Right cardiac atrium (tissue), 5 donors: Measurements from ENCODE around the gene TLE2. TPM values are rescaled to one million over a fixed set of nuclear protein-coding genes. Genes with fewer than 3 reads are reported as not detected.
"Not testable (repeated sequence)": the region's sequence is repeated elsewhere in the genome, so short reads cannot be mapped to it uniquely, and the experiment has no call there.

Experiments used
- ATAC-seq, 2 donors: fragments of 200-7000 bp; cut with Tn5 transposase; one replicate each; pipeline versions ENCODE4 v1.8.0 to v1.9.1; 2020; ENCODE audit warnings: moderate library complexity in 2 of 2, mild to moderate bottlenecking in 1 of 2
- DNase-seq, 3 donors: peaks; one replicate each; pipeline ENCODE4 v3.0.0-alpha.2; 2020
- H3K27ac ChIP-seq: one replicate; pipeline ENCODE4 v1.5.1; 2013; ENCODE audit warnings: mild to moderate bottlenecking, low read length, control low read depth, moderate library complexity
- H3K27me3 ChIP-seq: one replicate; pipeline ENCODE4 v1.6.1; 2013; ENCODE audit not compliant: control insufficient read depth, insufficient read depth
- H3K4me1 ChIP-seq: one replicate; pipeline ENCODE4 v1.6.1; 2013; ENCODE audit warnings: low read length; ENCODE audit not compliant: control insufficient read depth, insufficient read depth
- H3K4me3 ChIP-seq: one replicate; pipeline ENCODE4 v1.5.1; 2013; ENCODE audit warnings: low read length, control low read depth
- H3K9me3 ChIP-seq: one replicate; pipeline ENCODE4 v1.6.1; 2013; ENCODE audit warnings: low read length; ENCODE audit not compliant: control insufficient read depth
- WGBS: extraction: QIAGEN DNeasy Blood & Tissue Kit; methylation state at CpG from one replicate; pipeline ENCODE4 v1.1.7; 2013; 5-methylcytosine and 5-hydroxymethylcytosine counted together
- intact Hi-C, 4 donors: fragments of 100-400 bp; cut with DNase I; formaldehyde crosslinking; loops; one replicate each; pipeline versions ENCODE4 v1.11.0 to v1.14.0; 2022 to 2023
- polyA plus RNA-seq: library from polyadenylated mRNA; stranded (reverse); fragments of 200-250 nt; gene quantifications from one replicate; pipeline ENCODE4 v1.2.3, GENCODE V29; 2013
- total RNA-seq, 4 donors: library from RNA; stranded (reverse); fragmentation: NEBNext Ultra II Directional; extraction: Animal tissue kit (Norgen Biotek cat#: 25700); gene quantifications; one replicate each; pipeline ENCODE4 v1.2.1, GENCODE V29; 2021
- donor health status: healthy with polysubstance abuse.
- donor health status: DM: no; HTN: yes; CAD: no.
- donor health status: DM: no; HTN: no; CAD: no.
- donor health status: DM: no; HTN: yes; CAD: no; lungs with severe emphysema.
- donor health status: DM: yes; HTN: yes; CAD: no.

Gene TLE2
- total and polyA plus RNA-seq, 5 donors = 68.6 to 102 (median 85.9) TPM

- no peaks in the 10 kb centered on the region for H3K27me3 ChIP-seq
- intact Hi-C loops = loop anchor here in 2 of 4 donors (10.0 kb wide), 1 partner anchor 136 kb away; no protein-coding TSS in a partner anchor
- peak; percentile 84 to 89 (median 86) for DNase-seq
- no peaks in the 10 kb centered on the region for H3K9me3 ChIP-seq
- H3K27ac ChIP-seq = peak overlapping the region; percentile 93
- whole genome bisulfite sequencing = 8% methylated on average over 5 of the region's 5 CpGs
- no peak overlapping the region for H3K4me3 ChIP-seq
- peak; percentile 74 to 78 for ATAC-seq
- peaks cover 5% of the 10 kb centered on the region for H3K4me1 ChIP-seq
Measured at GRCh38 chr19:2969104-2969504, 60.0 kb downstream of the TLE2 start.

- ATAC-seq = no peak
- Histone ChIP-seq H3K4me3 (no peak overlapping the region), H3K9me3 (no peaks in the 10 kb centered on the region), H3K27me3 (no peaks in the 10 kb centered on the region), H3K4me1 (peaks cover 5% of the 10 kb centered on the region), H3K27ac (no peak overlapping the region)
- no peak for DNase-seq
- intact Hi-C loops = loop anchor here in 2 of 4 donors (10.0 kb wide), 1 partner anchor 137 kb away; no protein-coding TSS in a partner anchor
- WGBS = 87% methylated on average over 8 of the region's 8 CpGs
Measured at GRCh38 chr19:2967972-2968371, 61.1 kb downstream of the TLE2 start.

- intact Hi-C loops = loop anchor here in 3 of 4 donors (5.0 to 10.0 kb wide), 3 partner anchors 140 to 197 kb away; no protein-coding TSS in a partner anchor
- WGBS = 97% methylated on average over 5 of the region's 5 CpGs
- no peak for ATAC-seq
Measured at GRCh38 chr19:2964874-2965273, 64.2 kb downstream of the TLE2 start.

GRCh38 chr19:2963631-2964030 is 65.4 kb downstream of the TLE2 start:
- not testable (repeated sequence) for H3K9me3 ChIP-seq, ATAC-seq, DNase-seq, H3K27me3 ChIP-seq, H3K4me1 ChIP-seq, H3K27ac ChIP-seq, H3K4me3 ChIP-seq
- intact Hi-C loops = loop anchor here in 3 of 4 donors (5.0 to 10.0 kb wide), 3 partner anchors 141 to 199 kb away; no protein-coding TSS in a partner anchor
- 91% methylated on average over 12 of the region's 12 CpGs for WGBS

More at GRCh38 chr19:2964874-2965273, 64.2 kb downstream of the TLE2 start:
- Histone ChIP-seq H3K9me3 (no peaks in the 10 kb centered on the region), H3K27me3 (no peaks in the 10 kb centered on the region), H3K4me1 (peaks cover 3% of the 10 kb centered on the region), H3K4me3 (no peak overlapping the region), H3K27ac (no peak overlapping the region)
- DNase-seq = no peak

- intact Hi-C loops = loop anchor here in 3 of 4 donors (5.0 to 10.0 kb wide), 3 partner anchors 142 to 199 kb away; no protein-coding TSS in a partner anchor
- Histone ChIP-seq H3K4me1 (no peaks in the 10 kb centered on the region), H3K9me3 (no peaks in the 10 kb centered on the region), H3K4me3 (no peak overlapping the region), H3K27ac (no peak overlapping the region), H3K27me3 (no peaks in the 10 kb centered on the region)
- DNase-seq (no peak), ATAC-seq (no peak)
- 97% methylated on average over 5 of the region's 5 CpGs for WGBS
Measured at GRCh38 chr19:2963122-2963521, 66.0 kb downstream of the TLE2 start.

GRCh38 chr19:2962018-2962670 is 66.9 kb downstream of the TLE2 start:
- WGBS = 34% methylated on average over 17 of the region's 17 CpGs
- H3K9me3 ChIP-seq = no peaks in the 10 kb centered on the region
- no peak overlapping the region for H3K27ac ChIP-seq
- H3K27me3 ChIP-seq = no peaks in the 10 kb centered on the region
- no peak for DNase-seq
- no peak overlapping the region for H3K4me3 ChIP-seq
- intact Hi-C loops = loop anchor here in 3 of 4 donors (5.0 to 10.0 kb wide), 3 partner anchors 143 to 200 kb away; no protein-coding TSS in a partner anchor
- H3K4me1 ChIP-seq = no peaks in the 10 kb centered on the region
- peak; percentile 76 to 85 for ATAC-seq

GRCh38 chr19:2960120-2960519 is 69.0 kb downstream of the TLE2 start:
- WGBS = 83% methylated on average over 12 of the region's 12 CpGs
- no peak for DNase-seq
- intact Hi-C loops = loop anchor here in 3 of 4 donors (5.0 to 10.0 kb wide), 3 partner anchors 145 to 202 kb away; no protein-coding TSS in a partner anchor
- Histone ChIP-seq H3K9me3 (no peaks in the 10 kb centered on the region), H3K4me1 (no peaks in the 10 kb centered on the region), H3K27me3 (no peaks in the 10 kb centered on the region), H3K27ac (no peak overlapping the region), H3K4me3 (no peak overlapping the region)
- ATAC-seq = no peak

- no peak overlapping the region for H3K27ac ChIP-seq
- intact Hi-C loops = loop anchor here in 3 of 4 donors (5.0 to 10.0 kb wide), 3 partner anchors 118 to 205 kb away; no protein-coding TSS in a partner anchor
- H3K4me3 ChIP-seq = no peak overlapping the region
- no peaks in the 10 kb centered on the region for H3K27me3 ChIP-seq
- 92% methylated on average over 5 of the region's 5 CpGs for WGBS
- no peaks in the 10 kb centered on the region for H3K4me1 ChIP-seq
- ATAC-seq = no peak
- DNase-seq = no peak
- no peaks in the 10 kb centered on the region for H3K9me3 ChIP-seq
Measured at GRCh38 chr19:2957160-2957559, 71.9 kb downstream of the TLE2 start.

GRCh38 chr19:2952953-2953481 is 76.1 kb downstream of the TLE2 start:
- intact Hi-C loops = loop anchor here in 3 of 4 donors (5.0 to 10.0 kb wide), 3 partner anchors 122 to 209 kb away; no protein-coding TSS in a partner anchor
- no peak for DNase-seq
- peaks cover 6% of the 10 kb centered on the region for H3K4me1 ChIP-seq
- H3K4me3 ChIP-seq = no peak overlapping the region
- WGBS = 69% methylated on average over 9 of the region's 9 CpGs
- H3K9me3 ChIP-seq = no peaks in the 10 kb centered on the region
- ATAC-seq = no peak
- H3K27ac ChIP-seq = no peak overlapping the region
- no peaks in the 10 kb centered on the region for H3K27me3 ChIP-seq

GRCh38 chr19:2950286-2951124 is 78.6 kb downstream of the TLE2 start:
- ATAC-seq (peak; percentile 93 to 97), DNase-seq (peak; percentile 100)
- H3K27ac ChIP-seq = peak overlapping the region; percentile 95
- H3K9me3 ChIP-seq = no peaks in the 10 kb centered on the region
- peak overlapping the region; percentile 72 for H3K4me3 ChIP-seq
- no peaks in the 10 kb centered on the region for H3K27me3 ChIP-seq
- under 1% methylated on average over 53 of the region's 53 CpGs for WGBS
- intact Hi-C loops = loop anchor here in 3 of 4 donors (5.0 to 10.0 kb wide), 3 partner anchors 124 to 212 kb away; no protein-coding TSS in a partner anchor
- H3K4me1 ChIP-seq = peaks cover 6% of the 10 kb centered on the region
